WERI-Rb-1 (cell line): ENCODE measurements around the gene PRPH.

ENCODE experiments used
- DNase-seq: peaks from one replicate; pipeline ENCODE4 v3.0.0-alpha.2; 2020
- H3K27ac ChIP-seq: fragments of 250-450 bp; sonication (Bioruptor Pico); 2 replicates; pipeline ENCODE4 v1.5.1; 2020; ENCODE audit warnings: mild to moderate bottlenecking, moderate library complexity
- H3K27me3 ChIP-seq: fragments of 250-450 bp; sonication (Bioruptor Pico); 2 replicates; pipeline ENCODE4 v1.5.1; 2021; ENCODE audit warnings: mild to moderate bottlenecking, low read depth, moderate library complexity; ENCODE audit not compliant: insufficient read depth, severe bottlenecking
- H3K36me3 ChIP-seq: fragments of 250-450 bp; sonication (Bioruptor Pico); 2 replicates; pipeline ENCODE4 v1.5.1; 2020; ENCODE audit warnings: mild to moderate bottlenecking, moderate library complexity
- H3K4me3 ChIP-seq: 2 replicates; pipeline ENCODE4 v1.5.1; 2011; ENCODE audit warnings: low read depth, mild to moderate bottlenecking, control low read depth, low read length
- H3K9me3 ChIP-seq: fragments of 250-450 bp; sonication (Bioruptor Pico); 2 replicates; pipeline ENCODE4 v1.5.1; 2021; ENCODE audit warnings: mild to moderate bottlenecking, moderate library complexity; ENCODE audit not compliant: severe bottlenecking
- TF ChIP-seq, protein P1 (sequence below): IDR thresholded peaks from 2 replicates; pipeline ENCODE4 v1.5.1; 2011; ENCODE audit warnings: low read depth, mild to moderate bottlenecking, control low read depth, inconsistent platforms, low read length

PRPH gene

GRCh38 chr12:49345825-49346658, 51.1 kb downstream of the PRPH start:
- no peaks in the 10 kb centered on the region for H3K36me3 ChIP-seq
- no peaks in the 10 kb centered on the region for H3K9me3 ChIP-seq
- H3K27ac ChIP-seq, result no peak overlapping the region
- H3K4me3 ChIP-seq, result peak overlapping the region; percentile 32
- peaks cover 58% of the 10 kb centered on the region for H3K27me3 ChIP-seq
- no peak for DNase-seq
- TF ChIP-seq, protein P1, sequence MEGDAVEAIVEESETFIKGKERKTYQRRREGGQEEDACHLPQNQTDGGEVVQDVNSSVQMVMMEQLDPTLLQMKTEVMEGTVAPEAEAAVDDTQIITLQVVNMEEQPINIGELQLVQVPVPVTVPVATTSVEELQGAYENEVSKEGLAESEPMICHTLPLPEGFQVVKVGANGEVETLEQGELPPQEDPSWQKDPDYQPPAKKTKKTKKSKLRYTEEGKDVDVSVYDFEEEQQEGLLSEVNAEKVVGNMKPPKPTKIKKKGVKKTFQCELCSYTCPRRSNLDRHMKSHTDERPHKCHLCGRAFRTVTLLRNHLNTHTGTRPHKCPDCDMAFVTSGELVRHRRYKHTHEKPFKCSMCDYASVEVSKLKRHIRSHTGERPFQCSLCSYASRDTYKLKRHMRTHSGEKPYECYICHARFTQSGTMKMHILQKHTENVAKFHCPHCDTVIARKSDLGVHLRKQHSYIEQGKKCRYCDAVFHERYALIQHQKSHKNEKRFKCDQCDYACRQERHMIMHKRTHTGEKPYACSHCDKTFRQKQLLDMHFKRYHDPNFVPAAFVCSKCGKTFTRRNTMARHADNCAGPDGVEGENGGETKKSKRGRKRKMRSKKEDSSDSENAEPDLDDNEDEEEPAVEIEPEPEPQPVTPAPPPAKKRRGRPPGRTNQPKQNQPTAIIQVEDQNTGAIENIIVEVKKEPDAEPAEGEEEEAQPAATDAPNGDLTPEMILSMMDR, result no peak

DNA sequence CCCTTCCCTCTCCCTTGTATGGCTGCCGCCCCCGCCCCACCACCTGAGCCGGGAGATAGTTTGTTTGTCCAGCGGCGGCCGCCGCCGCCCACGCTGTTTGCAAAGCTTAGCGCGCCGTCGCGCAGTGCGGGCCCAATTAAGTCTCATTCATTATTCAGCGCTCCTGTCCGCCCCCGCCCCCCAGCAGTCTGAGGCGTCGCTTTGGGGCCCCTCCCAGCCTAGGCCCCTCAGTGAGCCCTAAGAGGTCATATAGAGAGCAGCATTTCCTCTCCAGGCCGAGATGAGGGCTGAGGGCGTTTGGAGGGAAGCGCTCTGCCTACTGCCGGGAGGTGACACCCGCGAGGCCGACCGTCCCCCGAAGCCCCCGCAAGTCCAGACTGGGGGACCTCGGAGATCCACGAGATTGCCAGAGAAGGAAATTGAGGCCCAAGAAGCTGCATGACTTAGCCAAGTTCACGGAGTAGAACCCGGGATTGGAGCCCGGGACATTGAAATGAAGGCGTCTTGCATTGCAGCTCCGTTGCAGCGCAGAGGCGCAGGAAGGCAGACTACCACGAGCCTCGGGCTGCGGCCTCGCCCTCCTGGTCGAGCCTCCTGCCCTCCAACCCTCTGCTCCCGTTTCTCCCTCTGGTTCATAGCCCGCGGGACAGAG, 51.8 kb downstream of the PRPH start, which contains the start of gene DNAJC22:
Gene DNAJC22, plus strand, starts transcription at position 230 of the 652 bp plus-strand sequence. CDS start 1,985 bp downstream, outside the sequence.
- Histone ChIP-seq H3K9me3 (no peaks in the 10 kb centered on the region), H3K27me3 (peaks cover 53% of the 10 kb centered on the region), H3K27ac (no peak within 1 kb of the TSS), H3K36me3 (no peaks in the 10 kb centered on the region), H3K4me3 (peak within 1 kb of the TSS; percentile 32)
- DNase-seq, result peak; percentile 39
- TF ChIP-seq, protein P1, result no peak

DNA sequence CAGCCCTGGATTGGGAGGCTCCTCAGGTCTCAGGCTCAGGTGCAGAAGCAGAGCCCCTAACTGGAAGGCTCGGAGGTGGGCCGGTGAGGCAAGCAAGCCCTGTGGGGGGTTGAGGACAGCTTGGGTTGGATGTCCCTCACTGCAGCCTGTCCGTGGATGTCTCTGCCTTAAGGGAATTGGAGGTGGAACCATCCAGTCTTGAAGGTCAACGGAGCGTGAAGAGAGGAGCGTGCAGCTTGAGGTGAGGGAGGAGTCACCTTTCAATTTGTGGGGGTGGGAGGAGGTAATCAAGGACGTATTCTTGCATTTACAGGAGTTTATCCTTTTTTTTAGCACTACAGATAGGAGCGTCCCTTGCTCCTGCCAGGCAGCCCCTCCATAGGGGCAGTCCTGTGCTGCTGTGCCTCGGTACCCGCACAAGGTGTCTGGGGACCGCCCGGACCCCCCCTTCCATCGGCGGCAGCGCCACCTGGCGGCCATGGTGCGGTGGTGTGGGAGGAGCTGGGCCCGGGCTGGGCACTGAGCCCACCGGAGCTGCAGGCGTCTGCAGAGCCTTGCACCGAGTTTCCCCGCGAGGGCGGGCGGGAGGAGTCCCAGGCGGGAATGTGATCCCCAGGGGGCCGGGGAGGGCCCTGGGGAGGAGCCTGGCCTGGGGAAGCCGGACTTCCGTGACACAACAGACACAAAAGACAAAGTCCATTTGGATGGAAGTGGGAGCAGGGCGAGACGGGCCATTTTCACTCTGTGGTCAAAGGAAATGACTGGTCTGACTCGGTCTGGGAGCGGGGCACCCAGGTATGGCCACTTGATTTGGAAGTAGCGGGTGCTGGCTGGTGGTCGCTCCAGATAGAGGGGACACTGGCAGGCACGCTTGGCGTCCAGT, 52.6 kb downstream of the PRPH start:
- Histone ChIP-seq H3K4me3 (peak overlapping the region; percentile 32), H3K9me3 (no peaks in the 10 kb centered on the region), H3K36me3 (no peaks in the 10 kb centered on the region), H3K27ac (no peak overlapping the region), H3K27me3 (peaks cover 48% of the 10 kb centered on the region)
- DNase-seq, result peak; percentile 84
- TF ChIP-seq, protein P1, result peak; percentile 87
